NK-92 treated with Interleukin-12 subunit alpha and Interleukin-12 subunit beta, amount 100 ng/mL, for 24 hours (cell line): ENCODE results near the gene MRC2.
"Not testable (repeated sequence)": the region's sequence is repeated elsewhere in the genome, so short reads cannot be mapped to it uniquely, and the experiment has no call there.

Source experiments
- DNase-seq: peaks from one replicate; lab custom pipeline; 2025; lab: John Stamatoyannopoulos, UW

Gene MRC2

DNA sequence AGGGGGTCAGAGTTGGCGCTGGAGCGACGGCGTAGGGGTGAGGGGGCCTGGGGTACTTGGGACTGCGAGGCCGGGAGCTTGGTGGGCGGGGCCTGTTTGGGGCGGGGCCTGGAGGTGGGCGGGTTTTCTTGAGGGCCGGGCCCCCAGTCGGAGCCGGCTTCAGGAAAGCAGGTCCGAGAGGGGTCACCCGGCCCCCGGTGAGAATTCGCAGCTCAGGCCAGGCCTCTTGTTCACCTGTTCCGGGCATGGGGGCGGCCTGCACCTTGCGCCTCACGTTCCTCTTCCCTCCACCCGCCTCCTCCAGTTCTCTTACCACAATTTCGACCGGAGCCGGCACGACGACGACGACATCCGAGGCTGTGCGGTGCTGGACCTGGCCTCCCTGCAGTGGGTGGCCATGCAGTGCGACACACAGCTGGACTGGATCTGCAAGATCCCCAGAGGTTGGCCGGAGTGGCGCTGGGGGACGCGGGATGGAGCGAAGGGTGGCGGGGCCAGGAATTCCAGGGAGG, 52.5 kb downstream of the MRC2 start:
- DNase-seq = no peak

DNA sequence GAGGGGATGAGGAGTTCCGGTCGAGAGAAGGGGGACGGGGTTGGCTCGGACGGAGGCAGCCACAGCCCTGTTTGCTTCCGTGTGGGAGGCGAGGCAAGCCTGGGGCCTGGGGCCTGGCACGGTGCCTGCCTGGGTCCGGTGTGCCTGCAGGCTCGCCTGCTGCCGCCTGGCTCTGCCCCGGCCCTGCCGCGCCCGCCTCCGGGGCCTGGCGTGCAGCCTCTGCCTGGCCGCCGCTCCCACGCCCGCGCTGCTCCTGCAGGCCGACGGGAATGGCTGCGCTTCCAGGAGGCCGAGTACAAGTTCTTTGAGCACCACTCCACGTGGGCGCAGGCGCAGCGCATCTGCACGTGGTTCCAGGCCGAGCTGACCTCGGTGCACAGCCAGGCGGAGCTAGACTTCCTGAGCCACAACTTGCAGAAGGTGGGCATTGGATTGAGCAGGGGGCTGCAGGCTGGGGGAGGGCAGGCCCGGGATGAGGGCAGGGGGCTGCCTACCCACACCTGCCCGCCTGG, 53.1 kb downstream of the MRC2 start:
- DNase-seq = no peak

DNA sequence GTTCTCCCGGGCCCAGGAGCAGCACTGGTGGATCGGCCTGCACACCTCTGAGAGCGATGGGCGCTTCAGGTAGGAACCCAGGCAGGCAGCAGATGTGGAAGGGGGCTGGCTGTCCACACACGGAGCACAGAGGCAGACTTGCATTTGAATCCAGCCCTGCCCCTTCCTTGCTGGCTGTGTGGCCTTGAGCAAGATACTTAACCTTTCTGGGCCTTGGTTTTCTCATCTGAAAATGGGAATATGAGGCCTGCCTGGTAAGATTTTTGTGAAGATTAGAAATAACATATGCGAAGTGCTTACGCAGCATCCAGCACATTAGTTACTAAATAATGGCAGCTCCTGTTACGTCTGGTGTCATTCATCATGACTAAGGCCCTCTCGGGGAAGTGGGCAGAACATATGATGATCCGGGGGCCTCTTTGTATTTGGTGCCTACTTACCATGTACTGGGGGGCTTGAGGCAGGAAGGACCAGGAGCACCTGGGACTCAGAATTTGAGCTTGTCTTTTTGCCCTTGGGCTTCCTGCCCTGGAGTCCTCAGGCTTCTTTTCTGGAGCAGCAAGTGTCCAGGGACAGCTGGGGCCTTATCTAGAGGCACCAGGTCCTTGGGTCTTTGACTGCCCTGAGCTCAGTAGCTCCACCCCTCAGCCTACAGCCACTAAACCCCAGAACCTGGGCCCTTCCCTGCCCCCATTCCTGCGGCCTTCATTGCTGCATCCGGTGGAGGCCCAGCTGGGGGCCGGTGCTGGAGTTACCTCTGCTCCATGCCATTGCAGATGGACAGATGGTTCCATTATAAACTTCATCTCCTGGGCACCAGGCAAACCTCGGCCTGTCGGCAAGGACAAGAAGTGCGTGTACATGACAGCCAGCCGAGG, 53.8 kb downstream of the MRC2 start:
- DNase-seq = no peak

DNA sequence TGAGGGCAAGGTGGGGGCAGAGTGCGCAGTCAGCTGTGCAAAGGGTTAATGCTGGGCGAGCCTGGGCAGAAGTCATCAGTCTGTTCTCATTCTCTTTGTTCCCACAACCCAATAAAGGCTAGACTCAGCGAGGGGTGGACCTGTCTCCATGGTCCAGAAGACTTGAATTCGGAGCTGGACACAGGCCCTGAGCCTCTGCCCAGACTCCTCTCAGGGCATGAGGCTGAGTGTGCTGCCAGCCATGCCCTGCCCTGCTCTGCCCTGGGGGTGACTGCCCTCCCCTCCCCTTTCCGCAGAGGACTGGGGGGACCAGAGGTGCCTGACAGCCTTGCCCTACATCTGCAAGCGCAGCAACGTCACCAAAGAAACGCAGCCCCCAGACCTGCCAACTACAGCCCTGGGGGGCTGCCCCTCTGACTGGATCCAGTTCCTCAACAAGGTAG, 54.5 kb downstream of the MRC2 start:
- DNase-seq = no peak

DNA sequence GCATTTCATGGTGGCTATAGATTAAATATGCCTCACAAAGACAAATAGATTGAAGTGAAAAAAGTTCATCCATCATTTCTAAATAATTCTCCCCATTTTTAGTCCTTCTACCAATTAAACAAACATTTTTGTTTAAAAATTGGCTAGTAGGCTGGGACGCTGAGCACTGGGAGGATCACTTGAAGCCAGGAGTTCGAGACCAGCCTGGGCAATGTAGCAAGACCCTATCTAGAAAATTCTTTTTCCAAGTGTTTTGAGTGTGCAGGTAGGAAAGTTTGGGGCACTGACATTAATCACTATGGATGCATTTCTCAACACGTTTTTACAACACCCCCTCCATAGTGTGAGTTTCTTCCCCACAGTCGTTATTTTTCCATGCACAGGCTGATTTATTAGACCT, 56.7 kb downstream of the MRC2 start:
- DNase-seq = no peak

DNA sequence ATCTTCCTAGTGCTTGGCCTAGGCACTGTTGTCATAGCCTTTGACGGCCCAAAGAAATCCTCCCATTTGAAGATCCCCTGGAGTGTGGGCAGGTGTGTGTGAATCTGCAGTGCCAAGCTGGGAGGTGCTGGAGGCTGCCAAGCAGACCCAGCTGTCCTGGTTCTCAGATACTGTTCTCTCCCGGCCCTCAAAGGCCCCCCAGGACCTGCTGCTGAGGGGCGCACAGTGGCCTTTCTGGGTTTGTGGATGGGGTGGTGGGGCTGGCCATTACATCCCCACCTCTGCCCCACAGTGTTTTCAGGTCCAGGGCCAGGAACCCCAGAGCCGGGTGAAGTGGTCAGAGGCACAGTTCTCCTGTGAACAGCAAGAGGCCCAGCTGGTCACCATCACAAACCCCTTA, 60.5 kb downstream of the MRC2 start:
- DNase-seq = no peak

DNA sequence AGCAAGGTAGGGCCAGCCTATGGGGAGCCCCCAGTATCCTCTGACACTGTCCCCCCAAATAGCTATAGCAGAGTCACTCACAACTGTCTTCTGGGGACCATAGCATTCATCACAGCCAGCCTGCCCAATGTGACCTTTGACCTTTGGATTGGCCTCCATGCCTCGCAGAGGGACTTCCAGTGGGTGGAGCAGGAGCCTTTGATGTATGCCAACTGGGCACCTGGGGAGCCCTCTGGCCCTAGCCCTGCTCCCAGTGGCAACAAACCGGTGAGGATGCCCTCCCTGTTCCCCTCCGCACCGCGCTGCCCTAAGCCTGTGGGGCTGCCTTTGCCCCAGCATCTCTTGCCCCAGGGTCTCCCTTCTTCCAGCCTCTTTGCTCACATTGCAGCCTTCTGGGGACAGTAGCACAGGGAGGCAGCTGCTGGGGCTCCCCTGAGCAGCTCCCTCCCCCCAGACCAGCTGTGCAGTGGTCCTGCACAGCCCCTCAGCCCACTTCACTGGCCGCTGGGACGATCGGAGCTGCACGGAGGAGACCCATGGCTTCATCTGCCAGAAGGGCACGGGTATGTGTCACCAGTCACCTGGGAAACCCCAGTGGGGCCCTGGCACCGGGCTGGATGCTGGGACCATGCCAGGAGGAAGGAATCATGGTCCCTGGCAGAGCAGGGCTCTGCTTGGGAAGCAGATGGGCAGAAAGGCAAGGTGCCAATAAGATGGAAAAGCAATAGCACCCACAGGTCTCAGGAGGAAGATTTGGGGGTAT, 61.1 kb downstream of the MRC2 start:
- DNase-seq = no peak

DNA sequence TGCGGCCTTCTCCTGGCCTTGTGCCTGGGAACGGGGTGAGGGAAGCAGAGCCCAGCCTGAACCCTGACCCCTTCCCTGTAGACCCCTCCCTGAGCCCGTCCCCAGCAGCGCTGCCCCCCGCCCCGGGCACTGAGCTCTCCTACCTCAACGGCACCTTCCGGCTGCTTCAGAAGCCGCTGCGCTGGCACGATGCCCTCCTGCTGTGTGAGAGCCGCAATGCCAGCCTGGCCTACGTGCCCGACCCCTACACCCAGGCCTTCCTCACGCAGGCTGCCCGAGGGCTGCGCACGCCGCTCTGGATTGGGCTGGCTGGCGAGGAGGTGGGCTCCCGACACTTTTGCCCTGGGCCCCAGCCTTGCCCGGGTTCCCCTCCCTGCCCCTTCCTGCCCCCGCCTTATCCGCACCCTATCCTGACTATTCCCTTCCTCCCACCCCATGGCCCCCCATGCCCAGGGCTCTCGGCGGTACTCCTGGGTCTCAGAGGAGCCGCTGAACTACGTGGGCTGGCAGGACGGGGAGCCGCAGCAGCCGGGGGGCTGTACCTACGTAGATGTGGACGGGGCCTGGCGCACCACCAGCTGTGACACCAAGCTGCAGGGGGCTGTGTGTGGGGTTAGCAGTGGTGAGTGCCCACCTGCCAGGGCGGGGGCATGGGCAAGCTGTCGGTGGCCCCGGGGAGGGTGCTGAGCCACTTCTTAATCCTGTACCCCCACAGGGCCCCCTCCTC, 62.1 kb downstream of the MRC2 start:
- no peak for DNase-seq

DNA sequence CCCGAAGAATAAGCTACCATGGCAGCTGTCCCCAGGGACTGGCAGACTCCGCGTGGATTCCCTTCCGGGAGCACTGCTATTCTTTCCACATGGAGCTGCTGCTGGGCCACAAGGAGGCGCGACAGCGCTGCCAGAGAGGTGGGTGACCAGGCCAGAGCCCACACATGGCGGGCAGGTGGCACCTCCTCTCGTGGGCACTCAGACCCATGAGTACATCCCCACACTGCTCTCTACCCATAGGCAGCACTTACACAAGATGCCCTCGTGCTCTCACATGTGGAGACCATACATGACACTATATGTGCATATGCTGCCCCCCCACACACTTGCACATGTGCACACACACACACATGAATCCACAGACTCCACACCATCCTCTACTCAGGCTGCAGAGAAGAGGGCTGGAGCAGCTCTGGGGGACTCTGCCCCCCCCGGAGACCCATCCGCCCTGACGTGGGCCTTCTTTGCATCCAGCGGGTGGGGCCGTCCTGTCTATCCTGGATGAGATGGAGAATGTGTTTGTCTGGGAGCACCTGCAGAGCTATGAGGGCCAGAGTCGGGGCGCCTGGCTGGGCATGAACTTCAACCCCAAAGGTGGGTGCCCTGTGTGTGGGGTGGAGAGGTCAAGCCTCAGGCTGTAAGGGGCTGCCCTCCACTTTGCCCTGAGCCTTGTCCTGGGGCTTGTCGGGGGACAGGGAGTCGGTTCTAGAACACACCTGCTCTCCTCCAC, 62.9 kb downstream of the MRC2 start:
- no peak for DNase-seq

DNA sequence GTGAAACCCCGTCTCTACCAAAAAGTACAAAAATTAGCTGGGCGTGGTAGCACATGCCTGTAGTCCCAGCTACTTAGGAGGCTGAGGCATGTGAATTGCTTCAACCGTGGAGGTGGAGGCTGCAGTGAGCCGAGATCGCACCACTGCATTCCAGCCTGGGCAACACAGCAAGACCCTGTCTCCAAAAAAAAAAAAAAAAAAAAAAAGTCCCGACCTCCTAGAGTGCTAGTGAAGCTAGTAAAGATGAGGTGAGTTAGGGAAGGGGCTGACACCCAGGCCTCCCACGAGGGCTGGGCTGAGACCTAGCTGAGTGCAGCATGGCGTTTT, 64.1 kb downstream of the MRC2 start:
- DNase-seq = not testable (repeated sequence)

DNA sequence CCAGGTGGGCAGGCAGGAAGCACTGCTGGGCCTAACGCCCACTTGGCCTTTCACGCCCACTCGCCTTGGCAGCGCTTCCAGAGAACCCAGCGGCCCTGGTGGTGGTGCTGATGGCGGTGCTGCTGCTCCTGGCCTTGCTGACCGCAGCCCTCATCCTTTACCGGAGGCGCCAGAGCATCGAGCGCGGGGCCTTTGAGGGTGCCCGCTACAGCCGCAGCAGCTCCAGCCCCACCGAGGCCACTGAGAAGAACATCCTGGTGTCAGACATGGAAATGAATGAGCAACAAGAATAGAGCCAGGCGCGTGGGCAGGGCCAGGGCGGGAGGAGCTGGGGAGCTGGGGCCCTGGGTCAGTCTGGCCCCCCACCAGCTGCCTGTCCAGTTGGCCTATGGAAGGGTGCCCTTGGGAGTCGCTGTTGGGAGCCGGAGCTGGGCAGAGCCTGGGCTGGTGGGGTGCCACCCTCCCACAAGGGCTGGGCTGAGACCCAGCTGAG, 64.7 kb downstream of the MRC2 start:
- no peak for DNase-seq

DNA sequence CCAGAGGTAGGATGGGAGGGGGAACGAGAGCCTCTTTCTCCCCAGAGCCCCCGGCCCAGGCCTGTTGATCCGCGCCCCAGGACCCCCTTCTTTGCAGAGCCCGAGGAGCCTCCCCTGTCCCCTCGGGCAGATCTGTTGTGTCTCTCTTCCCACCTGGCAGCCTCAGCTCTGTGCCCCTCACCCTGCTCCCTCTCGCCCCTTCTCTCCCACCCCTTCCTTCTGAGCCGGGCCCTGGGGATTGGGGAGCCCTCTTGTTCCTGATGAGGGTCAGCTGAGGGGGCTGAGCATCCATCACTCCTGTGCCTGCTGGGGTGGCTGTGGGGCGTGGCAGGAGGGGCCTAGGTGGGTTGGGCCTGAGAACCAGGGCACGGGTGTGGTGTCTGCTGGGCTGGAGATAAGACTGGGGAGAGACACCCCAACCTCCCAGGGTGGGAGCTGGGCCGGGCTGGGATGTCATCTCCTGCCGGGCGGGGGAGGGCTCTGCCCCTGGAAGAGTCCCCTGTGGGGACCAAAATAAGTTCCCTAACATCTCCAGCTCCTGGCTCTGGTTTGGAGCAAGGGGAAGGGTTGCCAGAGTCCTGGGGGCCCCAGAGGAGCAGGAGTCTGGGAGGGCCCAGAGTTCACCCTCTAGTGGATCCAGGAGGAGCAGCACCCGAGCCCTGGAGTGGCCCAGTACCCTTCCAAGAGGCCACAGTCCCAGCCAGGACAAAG, 65.4 kb downstream of the MRC2 start:
- DNase-seq = no peak

DNA sequence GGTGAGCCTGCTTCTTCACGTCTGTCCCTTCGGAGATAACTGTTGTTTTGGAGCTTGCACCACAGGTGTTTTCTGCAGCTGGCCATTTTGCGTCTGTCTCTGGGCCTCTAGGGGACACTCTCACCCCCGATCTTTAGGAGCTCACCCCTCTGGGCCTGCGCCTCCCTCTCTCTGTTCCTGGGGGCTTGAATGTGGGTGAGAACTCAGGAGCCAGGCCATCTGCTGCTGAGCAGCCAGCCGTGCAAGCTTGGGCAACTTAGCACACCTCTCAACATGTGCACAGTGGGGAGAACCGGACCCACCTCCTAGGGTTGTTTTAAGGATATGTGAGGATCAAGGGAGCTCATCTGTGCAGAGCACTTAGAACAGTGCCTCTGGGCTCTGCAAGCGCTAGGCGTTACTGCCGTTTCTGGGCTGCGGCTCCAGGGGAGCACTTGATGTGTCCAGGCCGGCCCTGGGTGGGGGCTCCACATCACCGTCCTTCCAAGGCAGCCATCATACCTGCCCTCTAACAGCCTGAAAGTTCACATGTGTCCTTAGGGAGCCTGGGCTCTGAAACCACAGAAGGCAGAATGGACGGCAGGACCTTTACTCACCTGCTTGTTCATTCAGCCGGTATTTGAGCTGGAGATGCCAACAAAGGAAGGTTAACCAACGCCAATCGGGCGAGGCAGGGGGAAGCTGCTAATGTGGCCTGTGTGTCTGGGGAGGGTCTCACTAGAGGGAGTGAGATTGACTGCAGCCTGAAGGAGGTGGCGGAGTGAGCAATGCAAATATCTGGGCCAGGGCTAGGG, 66.3 kb downstream of the MRC2 start:
- DNase-seq = no peak

DNA sequence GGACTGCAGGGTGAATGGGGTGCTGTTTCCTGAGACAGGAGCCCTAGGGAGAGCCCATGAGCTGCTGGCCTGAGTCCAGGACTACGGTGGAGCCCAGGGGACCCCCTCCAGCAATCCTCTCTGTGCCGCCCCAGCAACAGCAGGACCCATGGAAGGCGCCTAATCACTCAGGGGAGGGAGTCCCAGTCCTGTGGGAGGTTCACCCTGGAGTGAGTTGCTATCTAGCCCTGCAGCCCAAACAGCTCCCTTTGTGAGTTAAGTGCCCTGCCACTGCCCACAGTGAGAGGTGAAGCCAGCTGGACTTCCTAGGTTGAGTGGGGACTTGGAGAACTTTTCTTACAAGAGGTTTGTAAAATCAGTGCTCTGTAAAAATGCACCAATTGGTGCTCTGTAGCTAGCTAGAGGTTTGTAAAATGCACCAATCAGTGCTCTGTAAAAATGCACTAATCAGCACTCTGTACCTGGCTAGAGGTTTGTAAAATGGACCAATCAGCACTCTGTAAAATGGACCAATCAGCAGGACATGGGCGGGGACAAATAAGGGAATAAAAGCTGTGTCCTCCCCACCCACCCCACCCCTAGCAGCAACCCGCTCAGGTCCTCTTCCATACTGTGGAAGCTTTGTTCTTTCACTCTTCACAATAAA, 67.7 kb downstream of the MRC2 start:
- DNase-seq = not testable (repeated sequence)

DNA sequence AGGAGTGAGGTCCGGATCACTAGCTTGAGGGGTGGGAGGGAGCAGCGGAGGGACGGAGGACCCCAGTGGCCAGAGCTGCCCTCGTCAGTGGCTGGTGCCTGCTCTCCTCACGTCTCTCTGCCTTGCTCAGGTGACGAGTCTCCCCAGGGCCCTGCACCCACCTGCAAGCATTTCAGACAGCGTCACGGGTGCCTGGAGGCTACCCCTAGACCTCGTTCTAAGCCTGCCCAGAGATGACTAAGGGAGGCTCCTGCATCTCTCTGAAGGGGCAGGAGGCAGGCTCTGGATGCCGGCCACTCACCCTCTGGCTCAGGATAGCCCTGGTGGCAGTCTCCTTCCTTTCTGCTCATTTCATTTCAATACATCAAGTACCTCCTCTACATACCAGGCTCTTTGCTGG, 68.8 kb downstream of the MRC2 start:
- no peak for DNase-seq

DNA sequence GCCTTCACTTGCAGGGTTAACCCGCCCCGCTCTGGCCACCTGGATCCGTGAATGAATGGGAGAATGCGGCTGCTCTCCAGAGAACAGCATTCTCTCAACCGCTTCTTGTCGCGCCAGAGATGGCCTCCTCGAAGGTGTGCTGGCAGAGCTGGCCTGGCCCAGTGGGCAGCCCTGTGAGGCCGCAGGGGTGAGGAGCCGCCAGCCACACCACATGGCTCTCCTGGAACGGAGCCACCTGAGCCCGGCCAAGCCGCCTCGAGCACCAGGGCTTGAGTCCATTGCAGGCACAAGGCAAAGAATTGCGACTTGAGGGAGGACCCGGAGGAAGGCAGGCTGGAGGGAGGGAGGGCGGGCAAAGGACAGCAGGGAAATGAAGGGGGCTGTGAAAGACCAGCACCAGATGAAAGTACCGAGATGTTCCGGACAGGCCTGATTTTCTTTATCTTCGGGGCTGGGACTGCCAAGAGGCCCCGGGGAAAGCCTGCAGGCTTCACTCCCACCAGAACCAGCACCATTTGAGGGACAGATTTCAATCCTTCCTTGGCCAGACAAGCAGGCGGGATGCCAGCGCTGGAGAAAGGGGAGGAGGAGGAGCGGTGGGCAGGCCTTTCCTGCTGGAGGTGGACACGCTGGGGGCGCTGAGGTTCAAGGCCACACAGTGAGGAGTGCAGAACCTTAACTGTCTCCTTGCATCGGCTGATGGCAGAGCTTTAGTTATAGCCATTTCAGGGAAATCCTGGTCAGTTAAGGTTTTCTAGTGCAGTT, 69.4 kb downstream of the MRC2 start:
- DNase-seq = no peak

DNA sequence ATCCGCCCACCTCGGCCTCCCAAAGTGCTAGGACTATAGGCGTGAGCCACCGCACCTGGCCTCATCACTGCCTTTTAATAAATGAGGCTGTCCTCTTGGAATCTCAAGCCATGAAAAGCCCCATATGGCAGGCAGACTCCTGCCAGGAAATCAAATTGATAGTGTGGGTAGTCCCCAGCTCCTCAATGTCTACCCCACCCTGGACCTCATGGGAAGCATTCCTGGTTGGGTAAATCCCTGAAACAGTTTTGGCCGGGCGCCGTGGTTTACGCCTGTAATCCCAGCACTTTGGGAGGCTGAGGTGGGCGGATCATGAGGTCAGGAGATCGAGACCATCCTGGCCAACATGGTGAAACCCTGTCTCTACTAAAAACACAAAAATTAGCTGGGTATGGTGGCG, 71.0 kb downstream of the MRC2 start:
- not testable (repeated sequence) for DNase-seq

DNA sequence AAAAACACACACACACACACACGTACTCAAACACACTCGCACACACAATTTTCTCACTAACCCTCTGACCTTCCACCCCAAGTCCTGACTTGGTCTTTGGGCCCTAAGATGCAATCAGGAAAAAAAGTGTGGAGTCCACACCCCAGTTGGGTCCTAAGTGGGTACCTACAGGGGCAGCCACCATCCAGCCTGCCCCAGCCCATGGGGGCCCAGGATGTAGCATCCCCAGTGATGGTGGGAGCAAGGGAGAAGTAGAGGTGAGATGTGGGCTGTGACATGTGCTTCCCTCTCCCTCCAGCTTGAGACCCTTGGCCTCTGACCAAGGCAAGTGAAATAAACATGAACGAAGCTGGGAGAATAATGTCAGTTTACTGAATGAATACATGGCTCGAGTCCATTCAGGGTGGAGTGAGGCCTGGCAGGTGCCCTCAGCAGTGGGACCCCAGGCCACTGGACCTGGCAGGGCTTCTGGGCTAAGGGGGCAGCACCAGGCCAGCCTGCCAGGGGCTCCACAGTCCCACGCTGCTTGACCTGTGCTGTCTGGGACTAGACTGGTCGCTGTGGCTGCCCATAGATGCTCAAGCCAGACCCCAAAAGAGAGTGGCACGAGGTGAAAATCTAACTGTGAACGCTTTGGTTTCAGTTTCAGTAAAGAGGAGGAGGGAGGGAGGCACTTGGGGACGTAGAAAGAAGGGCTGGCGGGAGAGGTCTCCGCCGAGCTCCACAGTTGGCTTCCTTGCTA, 73.7 kb downstream of the MRC2 start:
- no peak for DNase-seq
